ENCODE measurements around the gene SECISBP2L.

The SECISBP2L gene

DNA sequence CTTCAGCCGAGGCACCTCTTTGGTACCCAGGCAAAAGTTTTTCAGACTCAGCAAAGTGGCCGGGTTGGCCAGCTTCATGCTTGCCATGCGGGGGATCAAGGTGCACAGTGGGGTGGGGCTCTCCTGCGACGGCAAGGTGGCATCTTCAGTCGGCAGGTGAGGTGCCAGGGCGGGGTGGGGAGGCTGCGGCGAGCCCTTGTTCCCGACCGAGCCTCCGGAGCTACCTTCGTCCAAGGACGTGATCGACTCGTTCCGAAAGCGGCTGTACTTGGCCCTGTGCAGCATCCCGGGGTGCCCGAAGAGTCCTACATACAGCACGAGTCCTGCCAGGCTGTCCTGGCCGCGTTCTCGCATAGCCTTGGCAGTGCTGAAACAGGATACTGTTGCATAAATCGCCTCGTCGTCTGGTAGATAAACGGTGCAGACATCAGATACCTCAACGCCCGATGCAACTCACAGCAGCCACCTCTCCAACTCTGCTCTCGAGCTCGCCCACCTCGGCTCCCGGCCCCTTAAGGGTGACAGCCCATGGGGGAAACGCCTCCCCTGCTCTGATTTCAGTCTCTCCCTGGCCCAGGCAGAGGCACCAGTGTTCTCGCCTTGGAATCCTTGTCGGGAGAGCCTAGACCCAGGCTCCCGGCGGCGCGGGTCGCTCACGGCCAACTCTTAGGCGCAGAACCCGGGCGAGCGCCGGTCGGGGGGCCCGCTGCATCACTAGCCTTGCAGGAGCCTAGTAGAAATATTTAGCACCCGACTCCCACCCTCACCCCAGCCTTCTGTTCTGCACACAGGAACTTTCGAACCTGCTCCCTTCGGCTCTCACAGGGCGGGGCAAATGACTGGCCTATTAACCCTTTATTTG lies 83.4 kb downstream of the SECISBP2L start:
- DNase-seq = no peak

DNA sequence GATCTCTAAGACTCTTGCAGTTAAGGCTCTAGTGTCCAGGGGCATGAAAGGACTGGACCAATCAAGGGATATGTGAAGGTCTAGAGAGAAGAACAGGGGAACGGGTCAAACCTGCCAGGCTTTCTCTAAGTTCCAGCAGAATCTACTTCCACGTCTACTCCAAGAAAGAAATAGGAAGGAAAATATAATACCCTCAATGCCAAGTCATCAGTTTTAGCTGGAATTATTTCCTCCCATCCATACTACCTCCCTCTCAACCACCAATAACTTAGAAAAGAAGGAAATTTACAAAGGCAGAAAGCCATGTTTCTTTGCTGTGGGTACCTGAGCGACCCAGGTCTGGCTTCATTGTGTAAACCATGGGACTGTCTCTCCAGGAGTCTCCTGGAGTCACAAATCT lies 90.3 kb downstream of the SECISBP2L start:
- DNase-seq = no peak

DNA sequence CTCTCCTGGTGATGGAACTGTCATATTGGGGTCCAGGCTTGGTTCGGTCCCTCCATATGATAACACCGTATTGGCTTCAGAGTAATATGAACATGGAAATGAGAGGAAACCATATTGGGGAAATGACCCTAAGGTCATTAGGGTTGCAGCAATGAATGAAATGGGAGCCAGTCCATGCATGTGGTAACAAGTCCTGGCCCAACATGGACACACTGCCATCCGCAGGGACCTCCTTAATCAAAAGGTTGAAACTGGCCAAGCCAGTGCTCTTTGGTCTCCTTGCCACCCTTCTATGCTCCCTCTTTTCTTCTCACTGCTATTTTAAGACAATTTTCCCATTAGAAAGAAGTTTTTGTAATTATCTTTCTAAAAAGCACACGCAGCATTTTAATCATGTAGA lies 90.9 kb downstream of the SECISBP2L start:
- DNase-seq = no peak

DNA sequence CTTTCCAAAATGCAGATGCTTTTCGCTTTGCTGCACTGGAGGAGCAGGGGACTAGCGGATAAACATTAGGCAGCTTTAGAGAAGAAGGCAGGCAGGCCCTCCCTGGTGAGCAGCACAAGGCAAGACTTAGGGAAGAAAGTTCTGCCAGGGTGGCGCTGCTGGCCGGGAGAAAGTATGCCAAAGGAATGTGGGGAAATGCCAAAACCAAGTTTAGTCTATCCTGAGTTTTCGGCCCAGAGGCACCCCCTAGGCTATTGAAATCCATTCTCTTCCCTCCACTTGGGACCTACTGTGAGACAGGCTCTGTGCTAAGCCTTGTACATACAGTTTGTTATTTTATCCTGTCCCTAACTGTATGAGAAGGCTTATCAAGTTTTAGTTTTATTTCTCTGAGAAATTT lies 91.7 kb downstream of the SECISBP2L start:
- DNase-seq = no peak

DNA sequence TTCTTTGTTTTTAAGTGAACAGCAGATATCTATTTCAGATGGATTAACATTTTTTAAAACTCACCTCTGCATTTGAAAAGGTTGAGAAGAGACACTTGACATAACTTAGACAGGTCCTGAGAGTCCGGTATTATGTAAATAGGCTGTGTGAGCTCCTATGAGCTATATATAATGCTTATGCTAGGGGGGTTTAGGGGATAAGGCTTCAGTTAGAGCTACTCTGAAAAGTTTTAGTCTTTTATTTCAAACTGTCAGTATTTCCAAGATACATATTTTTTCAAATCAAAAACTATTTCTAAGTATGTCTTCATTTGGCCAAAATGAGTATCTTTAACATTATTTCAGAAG lies 99.4 kb downstream of the SECISBP2L start:
- DNase-seq = no peak

DNA sequence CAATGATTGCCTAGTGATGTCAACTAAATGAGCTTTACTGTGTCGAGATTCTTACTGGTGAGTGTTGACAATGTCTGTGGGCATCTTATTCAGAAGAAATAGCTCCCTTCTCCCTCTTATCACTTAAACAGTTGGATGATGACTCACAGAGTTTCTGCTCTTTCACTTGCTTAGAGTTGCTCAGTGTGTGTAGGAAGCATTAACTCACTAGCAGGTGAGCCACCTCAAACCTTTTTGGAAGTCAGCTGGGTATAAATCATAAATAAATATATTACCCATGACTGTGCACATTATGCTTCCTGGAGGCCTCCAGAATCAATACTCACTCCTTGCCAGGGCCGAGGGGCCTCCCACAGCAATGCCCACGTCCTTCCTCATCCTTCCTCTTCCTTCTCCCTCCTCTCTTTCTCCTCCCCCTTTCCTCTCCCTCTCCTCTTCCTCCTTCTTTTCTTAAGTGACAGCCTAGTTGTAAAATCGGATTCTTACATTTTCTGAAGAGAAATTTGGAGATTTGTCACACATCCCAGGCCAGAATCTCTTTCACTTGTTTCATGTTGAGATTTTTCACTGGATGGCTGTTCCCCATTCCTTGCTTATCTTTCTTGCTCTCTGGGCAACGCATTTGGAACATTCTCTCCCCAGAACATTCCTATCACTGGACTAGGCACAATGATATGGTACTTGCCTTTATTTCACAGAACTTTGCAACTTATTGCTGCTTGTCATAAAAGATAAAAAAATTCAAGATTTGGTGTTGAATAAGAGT lies 100.0 kb downstream of the SECISBP2L start:
- DNase-seq = no peak

DNA sequence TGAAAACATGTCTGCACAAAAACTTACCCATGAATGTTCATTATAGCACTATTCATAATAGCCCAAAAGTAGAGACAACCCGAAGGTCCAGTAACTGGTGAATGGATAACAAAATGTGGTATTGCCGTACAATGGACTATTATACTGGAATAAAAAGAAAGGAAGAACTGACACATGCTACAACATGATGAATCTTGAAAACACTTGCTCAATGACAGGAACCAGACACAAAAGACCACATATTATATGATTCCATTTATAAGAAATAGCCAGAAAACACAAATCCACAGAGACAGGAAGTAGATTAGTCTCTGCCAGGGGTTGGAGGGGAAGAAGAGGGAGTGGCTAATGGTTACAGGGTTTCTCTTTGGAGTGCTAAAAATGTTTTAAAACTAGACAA lies 100.9 kb downstream of the SECISBP2L start:
- DNase-seq = no peak

DNA sequence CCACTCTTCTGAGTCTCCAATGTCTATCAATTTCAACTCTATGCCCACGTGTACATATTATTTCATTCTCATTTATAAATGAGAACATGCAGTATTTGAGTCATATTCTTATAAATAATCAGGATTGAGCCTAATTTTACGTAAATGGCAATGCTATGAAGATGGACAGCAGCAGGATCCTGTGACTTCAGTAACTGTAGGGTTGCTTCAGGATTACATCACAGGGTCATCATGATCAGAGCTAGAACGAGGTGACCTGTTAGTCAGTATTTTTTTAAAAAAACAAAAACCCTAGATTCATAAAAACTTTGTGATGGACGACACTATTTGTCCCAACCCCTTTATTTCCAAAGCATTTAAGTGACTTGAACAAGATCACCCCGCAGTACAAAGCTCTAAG lies 104.3 kb downstream of the SECISBP2L start:
- DNase-seq = no peak

DNA sequence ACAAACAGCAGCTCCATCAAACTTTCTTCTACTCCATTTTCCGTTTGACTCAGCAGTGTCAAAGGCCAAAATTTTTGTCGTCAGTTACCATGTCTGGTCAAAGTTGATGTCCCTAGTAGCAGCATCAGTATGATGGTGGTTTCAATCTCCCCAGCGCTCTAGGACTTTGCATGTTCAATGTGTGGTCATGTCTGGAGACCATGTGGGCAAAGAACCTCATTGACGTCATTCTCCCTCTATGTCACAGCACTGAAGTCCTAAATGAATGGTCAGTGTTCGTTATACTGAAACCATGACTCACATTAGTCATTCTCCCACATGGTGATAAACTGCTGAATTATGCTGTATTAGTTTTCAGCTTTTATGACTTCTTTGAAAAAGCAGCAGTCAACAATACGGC lies 105.7 kb downstream of the SECISBP2L start:
- no peak for DNase-seq

DNA sequence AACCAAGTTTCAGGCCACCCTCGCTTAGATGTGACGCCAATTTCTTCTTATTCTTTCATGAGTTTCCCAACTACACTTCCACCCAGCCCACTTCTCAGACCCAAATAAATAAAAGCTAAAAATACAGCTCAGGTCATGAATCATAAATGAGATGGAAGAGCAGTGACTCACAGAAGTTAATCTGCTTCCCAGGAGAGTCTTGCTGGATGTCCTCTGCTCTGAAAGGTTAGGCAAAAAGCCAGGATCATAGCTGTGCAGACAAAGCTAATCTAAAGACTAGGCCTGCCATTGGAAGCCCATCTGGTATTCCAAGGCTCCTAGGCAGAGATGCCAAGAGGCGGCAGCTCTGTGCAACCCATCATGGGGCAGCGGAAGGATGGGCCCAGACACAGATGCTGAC lies 106.6 kb downstream of the SECISBP2L start:
- no peak for DNase-seq

All from activated T-cell treated with anti-CD3 and anti-CD28 coated beads for 4 hours (primary cell).